ENCODE results near the gene EDIL3.

- TF ChIP-seq CTCF (IDR thresholded peaks at IDR 0.05), result no peak
- no peak for TF ChIP-seq POLR2AphosphoS5 (IDR thresholded peaks at IDR 0.05)
- no peak for TF ChIP-seq EP300 (IDR thresholded peaks at IDR 0.05)
- no peak for TF ChIP-seq POLR2A (IDR thresholded peaks at IDR 0.05)
Measured at GRCh38 chr5:84392836-84393235, 8.2 kb upstream of the EDIL3 start.

Data from sigmoid colon (tissue), 4 donors.